HUDEP-2 (cell line): ENCODE data around the gene SLC10A7.

Source experiments
- DNase-seq, 76 experiments: peaks; one replicate each; lab custom pipeline; 2025; ENCODE audit not compliant: unreplicated experiment in 76 of 76; lab: John Stamatoyannopoulos, UW

SLC10A7 gene

GRCh38 chr4:146327859-146328650 lies 193.7 kb downstream of the SLC10A7 start:
- no peak for DNase-seq

- DNase-seq, result no peak
Observed at GRCh38 chr4:146318894-146319293, 202.8 kb downstream of the SLC10A7 start.

GRCh38 chr4:146317783-146318182 lies 204.0 kb downstream of the SLC10A7 start:
- DNase-seq, result no peak

- no peak for DNase-seq
Observed at GRCh38 chr4:146315184-146315583, 206.6 kb downstream of the SLC10A7 start.

- no peak for DNase-seq
Observed at GRCh38 chr4:146311238-146311970, 210.3 kb downstream of the SLC10A7 start.

GRCh38 chr4:146310319-146311021 lies 211.3 kb downstream of the SLC10A7 start:
- DNase-seq, result no peak

- no peak for DNase-seq
Observed at GRCh38 chr4:146308951-146309350, 212.8 kb downstream of the SLC10A7 start.

GRCh38 chr4:146302822-146303221 lies 218.9 kb downstream of the SLC10A7 start:
- DNase-seq, result no peak

- no peak for DNase-seq
Observed at GRCh38 chr4:146299607-146300006, 222.1 kb downstream of the SLC10A7 start.

- DNase-seq, result no peak
Observed at GRCh38 chr4:146294776-146295175, 227.0 kb downstream of the SLC10A7 start.

- DNase-seq, result no peak
Observed at GRCh38 chr4:146292508-146292907, 229.2 kb downstream of the SLC10A7 start.

- no peak for DNase-seq
Observed at GRCh38 chr4:146291313-146291712, 230.4 kb downstream of the SLC10A7 start.

GRCh38 chr4:146288193-146288592 lies 233.5 kb downstream of the SLC10A7 start:
- DNase-seq, result no peak

GRCh38 chr4:146285037-146285436 lies 236.7 kb downstream of the SLC10A7 start:
- DNase-seq, result no peak

- no peak for DNase-seq
Observed at GRCh38 chr4:146283758-146284651, 237.7 kb downstream of the SLC10A7 start.

GRCh38 chr4:146282657-146283056 lies 239.1 kb downstream of the SLC10A7 start:
- DNase-seq, result no peak

- no peak for DNase-seq
Observed at GRCh38 chr4:146278986-146279385, 242.8 kb downstream of the SLC10A7 start.

GRCh38 chr4:146275370-146275769 lies 246.4 kb downstream of the SLC10A7 start:
- DNase-seq, result peak in 14 of 76 experiments; percentile 0 to 27 (median 4)

- DNase-seq, result no peak
Observed at GRCh38 chr4:146274774-146275173, 247.0 kb downstream of the SLC10A7 start.

- no peak for DNase-seq
Observed at GRCh38 chr4:146273204-146273901, 248.4 kb downstream of the SLC10A7 start.
